ENCODE measurements around the gene C6orf120.

Gene C6orf120

GRCh38 chr6:169723991-169724493, 22.1 kb downstream of the C6orf120 start:
- Mint-ChIP-seq H3K9me3 (no peaks in the 10 kb centered on the region), H3K36me3 (ENCODE audit: low read depth) (peaks cover 7% of the 10 kb centered on the region), H3K27me3 (peaks cover 4% of the 10 kb centered on the region), H3K27ac (peak overlapping the region; percentile 47), H3K4me3 (peak overlapping the region; percentile 71), H3K4me1 (ENCODE audit: low read depth) (peaks cover 19% of the 10 kb centered on the region)
- intact Hi-C loops (cut with micrococcal nuclease), result loop anchor here (1.0 kb wide), 2 partner anchors 22 to 27 kb away; partner anchors contain the start of genes C6orf120, DYNLT2, ERMARD and WDR27

- H3K27ac Mint-ChIP-seq, result peak within 1 kb of the TSS; percentile 94
- H3K4me1 Mint-ChIP-seq (ENCODE audit: low read depth), result peaks cover 19% of the 10 kb centered on the region
- intact Hi-C loops (cut with micrococcal nuclease), result no loop called here
- H3K27me3 Mint-ChIP-seq, result peaks cover 4% of the 10 kb centered on the region
- H3K36me3 Mint-ChIP-seq (ENCODE audit: low read depth), result peaks cover 7% of the 10 kb centered on the region
- H3K4me3 Mint-ChIP-seq, result peak within 1 kb of the TSS; percentile 97
- no peaks in the 10 kb centered on the region for H3K9me3 Mint-ChIP-seq
These were observed 22.7 kb downstream of the C6orf120 start, which contains the start of gene PHF10 for GRCh38 chr6:169724494-169725124. Gene PHF10 (minus strand): TSS chr6:169724500. CDS start chr6:169723931, 569 bp downstream.

- H3K36me3 Mint-ChIP-seq (ENCODE audit: low read depth), result peaks cover 7% of the 10 kb centered on the region
- H3K27ac Mint-ChIP-seq, result peak overlapping the region; percentile 41
- no peaks in the 10 kb centered on the region for H3K9me3 Mint-ChIP-seq
- H3K27me3 Mint-ChIP-seq, result peaks cover 4% of the 10 kb centered on the region
- peaks cover 14% of the 10 kb centered on the region for H3K4me1 Mint-ChIP-seq (ENCODE audit: low read depth)
- intact Hi-C loops (cut with micrococcal nuclease), result no loop called here
- peak overlapping the region; percentile 69 for H3K4me3 Mint-ChIP-seq
These were observed 23.5 kb downstream of the C6orf120 start for GRCh38 chr6:169725125-169726048.

GRCh38 chr6:169726049-169726400, 24.1 kb downstream of the C6orf120 start:
- H3K4me3 Mint-ChIP-seq, result no peak overlapping the region
- intact Hi-C loops (cut with micrococcal nuclease), result no loop called here
- H3K4me1 Mint-ChIP-seq (ENCODE audit: low read depth), result peaks cover 10% of the 10 kb centered on the region
- H3K36me3 Mint-ChIP-seq (ENCODE audit: low read depth), result peaks cover 7% of the 10 kb centered on the region
- peaks cover 4% of the 10 kb centered on the region for H3K27me3 Mint-ChIP-seq
- H3K27ac Mint-ChIP-seq, result no peak overlapping the region
- no peaks in the 10 kb centered on the region for H3K9me3 Mint-ChIP-seq

- Mint-ChIP-seq H3K36me3 (ENCODE audit: low read depth) (peaks cover 7% of the 10 kb centered on the region), H3K4me1 (ENCODE audit: low read depth) (peaks cover 10% of the 10 kb centered on the region), H3K4me3 (no peak overlapping the region), H3K9me3 (no peaks in the 10 kb centered on the region), H3K27me3 (peaks cover 4% of the 10 kb centered on the region), H3K27ac (no peak overlapping the region)
- intact Hi-C loops (cut with micrococcal nuclease), result no loop called here
These were observed 25.0 kb downstream of the C6orf120 start for GRCh38 chr6:169726963-169727362.

GRCh38 chr6:169729961-169730360, 28.0 kb downstream of the C6orf120 start:
- H3K27ac Mint-ChIP-seq, result no peak overlapping the region
- no peaks in the 10 kb centered on the region for H3K9me3 Mint-ChIP-seq
- H3K4me3 Mint-ChIP-seq, result no peak overlapping the region
- H3K27me3 Mint-ChIP-seq, result peaks cover 14% of the 10 kb centered on the region
- H3K4me1 Mint-ChIP-seq (ENCODE audit: low read depth), result no peaks in the 10 kb centered on the region
- intact Hi-C loops (cut with micrococcal nuclease), result no loop called here
- no peaks in the 10 kb centered on the region for H3K36me3 Mint-ChIP-seq (ENCODE audit: low read depth)

- no peaks in the 10 kb centered on the region for H3K4me1 Mint-ChIP-seq (ENCODE audit: low read depth)
- H3K4me3 Mint-ChIP-seq, result no peak overlapping the region
- no peaks in the 10 kb centered on the region for H3K36me3 Mint-ChIP-seq (ENCODE audit: low read depth)
These were observed 36.5 kb downstream of the C6orf120 start for GRCh38 chr6:169738204-169738975.

GRCh38 chr6:169738976-169739529, 37.1 kb downstream of the C6orf120 start:
- no peak overlapping the region for H3K4me3 Mint-ChIP-seq
- H3K36me3 Mint-ChIP-seq (ENCODE audit: low read depth), result no peaks in the 10 kb centered on the region
- H3K27me3 Mint-ChIP-seq, result peaks cover 13% of the 10 kb centered on the region
- no peak overlapping the region for H3K27ac Mint-ChIP-seq
- intact Hi-C loops (cut with micrococcal nuclease), result no loop called here
- no peaks in the 10 kb centered on the region for H3K4me1 Mint-ChIP-seq (ENCODE audit: low read depth)
- H3K9me3 Mint-ChIP-seq, result no peaks in the 10 kb centered on the region

More at GRCh38 chr6:169738204-169738975, 36.5 kb downstream of the C6orf120 start:
- Mint-ChIP-seq H3K27me3 (peaks cover 17% of the 10 kb centered on the region), H3K27ac (no peak overlapping the region), H3K9me3 (no peaks in the 10 kb centered on the region)
- intact Hi-C loops (cut with micrococcal nuclease), result no loop called here

- Mint-ChIP-seq H3K36me3 (ENCODE audit: low read depth) (no peaks in the 10 kb centered on the region), H3K27me3 (peaks cover 3% of the 10 kb centered on the region), H3K4me1 (ENCODE audit: low read depth) (no peaks in the 10 kb centered on the region), H3K9me3 (peaks cover 6% of the 10 kb centered on the region), H3K4me3 (no peak overlapping the region), H3K27ac (no peak overlapping the region)
- intact Hi-C loops (cut with micrococcal nuclease), result no loop called here
These were observed 39.4 kb downstream of the C6orf120 start for GRCh38 chr6:169741344-169741743.

GRCh38 chr6:169745405-169745804, 43.5 kb downstream of the C6orf120 start:
- intact Hi-C loops (cut with micrococcal nuclease), result no loop called here
- Mint-ChIP-seq H3K27me3 (peaks cover 3% of the 10 kb centered on the region), H3K4me1 (ENCODE audit: low read depth) (peaks cover 6% of the 10 kb centered on the region), H3K9me3 (peaks cover 6% of the 10 kb centered on the region), H3K36me3 (ENCODE audit: low read depth) (no peaks in the 10 kb centered on the region), H3K4me3 (no peak overlapping the region), H3K27ac (no peak overlapping the region)

GRCh38 chr6:169746556-169746955, 44.6 kb downstream of the C6orf120 start:
- intact Hi-C loops (cut with micrococcal nuclease), result no loop called here
- Mint-ChIP-seq H3K36me3 (ENCODE audit: low read depth) (peaks cover 8% of the 10 kb centered on the region), H3K4me3 (no peak overlapping the region), H3K9me3 (peaks cover 6% of the 10 kb centered on the region), H3K4me1 (ENCODE audit: low read depth) (peaks cover 6% of the 10 kb centered on the region), H3K27me3 (peaks cover 3% of the 10 kb centered on the region), H3K27ac (no peak overlapping the region)

GRCh38 chr6:169751242-169752073, 49.5 kb downstream of the C6orf120 start, which contains the start of the genes DYNLT2 and ERMARD:
Gene DYNLT2 (minus strand): TSS chr6:169751572. CDS start chr6:169751458, 114 bp downstream.
Gene ERMARD (plus strand): TSS chr6:169751622. CDS start chr6:169751658, 36 bp downstream.
- Mint-ChIP-seq H3K27ac (peak within 1 kb of the TSS; percentile 96), H3K4me3 (peak within 1 kb of the TSS; percentile 90), H3K36me3 (ENCODE audit: low read depth) (peaks cover 21% of the 10 kb centered on the region), H3K27me3 (no peaks in the 10 kb centered on the region), H3K9me3 (no peaks in the 10 kb centered on the region), H3K4me1 (ENCODE audit: low read depth) (peaks cover 20% of the 10 kb centered on the region)
- intact Hi-C loops (cut with micrococcal nuclease), result loop anchor here (1.0 to 2.0 kb wide), 4 partner anchors 28 to 803 kb away; partner anchors contain the start of genes C6orf120, TBP and WDR27

Data from dendritic cell treated with granulocyte-macrophage colony-stimulating factor and Interleukin-4, amounts not matched to agents 40 ng/mL and 50 ng/mL, for 4 days (primary cell).